Right ventricle myocardium inferior (tissue), 1 donor: Measurements from ENCODE around the gene CLCN1. TPM values are rescaled to one million over a fixed set of nuclear protein-coding genes. Genes with fewer than 3 reads are reported as not detected.

Experiments used
- ATAC-seq: fragments of 200-7000 bp; cut with Tn5 transposase; one replicate; pipeline ENCODE4 v1.9.1; 2020; ENCODE audit warnings: mild to moderate bottlenecking, moderate library complexity
- DNase-seq: peaks from one replicate; pipeline ENCODE4 v3.0.0; 2021; ENCODE audit errors: missing footprints
- intact Hi-C: fragments of 100-400 bp; cut with DNase I; formaldehyde crosslinking; loops from one replicate; pipeline ENCODE4 v1.11.0; 2022
- long read RNA-seq: library from polyadenylated mRNA; unstranded; transcript quantifications from one replicate; pipeline ENCODE4 v2.0.0, GENCODE V29; 2021
- total RNA-seq: library from RNA; stranded (reverse); fragmentation: NEBNext Ultra II Directional; extraction: Animal tissue kit (Norgen Biotek cat#: 25700); gene quantifications from one replicate; pipeline ENCODE4 v1.2.1, GENCODE V29; 2021
- donor health status: DM: no; HTN: yes; CAD: no; lungs with severe emphysema.

The CLCN1 gene
- total RNA-seq, result not detected
- long read RNA-seq, result 0 reads

GRCh38 chr7:143315776-143316175 is at the start of gene CLCN1:
TSS of gene CLCN1 (plus strand) at chr7:143316111. CDS start at chr7:143316213, 102 bp downstream.
- DNase-seq, result no peak
- intact Hi-C loops, result no loop called here
- ATAC-seq, result no peak

- no peak for ATAC-seq
- DNase-seq, result no peak
- intact Hi-C loops, result no loop called here
These were observed 46.7 kb upstream of the CLCN1 start for GRCh38 chr7:143269251-143269650.

- no peak for DNase-seq
- intact Hi-C loops, result no loop called here
- ATAC-seq, result no peak
These were observed 44.7 kb upstream of the CLCN1 start for GRCh38 chr7:143271240-143271639.

- intact Hi-C loops, result no loop called here
- DNase-seq, result no peak
- ATAC-seq, result no peak
These were observed 43.0 kb upstream of the CLCN1 start for GRCh38 chr7:143272871-143273270.

- no peak for DNase-seq
- intact Hi-C loops, result no loop called here
- peak; percentile 80 for ATAC-seq
These were observed 36.5 kb upstream of the CLCN1 start for GRCh38 chr7:143279186-143280098.

GRCh38 chr7:143280160-143280559 is 35.8 kb upstream of the CLCN1 start:
- intact Hi-C loops, result no loop called here
- DNase-seq, result no peak
- no peak for ATAC-seq

- no peak for DNase-seq
- no peak for ATAC-seq
- intact Hi-C loops, result no loop called here
These were observed 35.3 kb upstream of the CLCN1 start for GRCh38 chr7:143280566-143280965.

- intact Hi-C loops, result no loop called here
- DNase-seq (no peak), ATAC-seq (no peak)
These were observed 34.4 kb upstream of the CLCN1 start for GRCh38 chr7:143281529-143281928.

- intact Hi-C loops, result no loop called here
- no peak for ATAC-seq
These were observed 33.8 kb upstream of the CLCN1 start for GRCh38 chr7:143282124-143282523.

GRCh38 chr7:143283381-143283780 is 32.5 kb upstream of the CLCN1 start:
- no peak for ATAC-seq
- intact Hi-C loops, result no loop called here
- no peak for DNase-seq

More at GRCh38 chr7:143282124-143282523, 33.8 kb upstream of the CLCN1 start:
- DNase-seq, result no peak

- DNase-seq (no peak), ATAC-seq (peak; percentile 23)
- intact Hi-C loops, result loop anchor here (1.0 to 5.0 kb wide), 2 partner anchors 22 to 43 kb away; partner anchors contain the start of gene GSTK1
These were observed 31.1 kb upstream of the CLCN1 start, which contains the start of gene TMEM139 for GRCh38 chr7:143284591-143285469. TSS of gene TMEM139 (plus strand) at chr7:143284958. CDS start at chr7:143285958, 1,000 bp downstream.

GRCh38 chr7:143285470-143285778 is 30.5 kb upstream of the CLCN1 start:
- no peak for DNase-seq
- ATAC-seq, result peak; percentile 53
- intact Hi-C loops, result loop anchor here (1.0 to 5.0 kb wide), 2 partner anchors 22 to 43 kb away; partner anchors contain the start of gene GSTK1

GRCh38 chr7:143285806-143286521 is 29.9 kb upstream of the CLCN1 start:
- DNase-seq (no peak), ATAC-seq (no peak)
- intact Hi-C loops, result loop anchor here (1.0 to 5.0 kb wide), 2 partner anchors 23 to 44 kb away; partner anchors contain the start of gene GSTK1

- no peak for DNase-seq
- intact Hi-C loops, result loop anchor here (5.0 kb wide), 1 partner anchor 44 kb away; no protein-coding TSS in a partner anchor
- no peak for ATAC-seq
These were observed 29.4 kb upstream of the CLCN1 start for GRCh38 chr7:143286522-143286890.

- ATAC-seq (no peak), DNase-seq (no peak)
- intact Hi-C loops, result loop anchor here (5.0 kb wide), 1 partner anchor 45 kb away; no protein-coding TSS in a partner anchor
These were observed 28.5 kb upstream of the CLCN1 start for GRCh38 chr7:143287339-143287934.

- DNase-seq (peak; percentile 100), ATAC-seq (peak; percentile 97)
- intact Hi-C loops, result loop anchor here (5.0 kb wide), 1 partner anchor 46 kb away; no protein-coding TSS in a partner anchor
These were observed 27.7 kb upstream of the CLCN1 start, which contains the start of gene CASP2 for GRCh38 chr7:143287935-143288826. TSS of gene CASP2 (plus strand) at chr7:143288351. CDS start at chr7:143288456, 105 bp downstream.

- DNase-seq, result no peak
- intact Hi-C loops, result loop anchor here (5.0 kb wide), 1 partner anchor 47 kb away; no protein-coding TSS in a partner anchor
- no peak for ATAC-seq
These were observed 27.1 kb upstream of the CLCN1 start for GRCh38 chr7:143288836-143289235.
